ENCODE results near the gene TMEM37.
"Not testable (repeated sequence)": the region's sequence is repeated elsewhere in the genome, so short reads cannot be mapped to it uniquely, and the experiment has no call there.

Gene TMEM37

GRCh38 chr2:119431155-119431975 lies at the start of gene TMEM37:
TSS of gene TMEM37 (plus strand) at chr2:119431854. CDS start at chr2:119431904, 50 bp downstream.
- H3K4me1 Mint-ChIP-seq, result no peaks in the 10 kb centered on the region
- H3K27me3 Mint-ChIP-seq, result peaks cover 84% of the 10 kb centered on the region
- no peaks in the 10 kb centered on the region for H3K9me3 Mint-ChIP-seq
- DNase-seq (ENCODE audit: low spot score in 2 of 2) (no peak), ATAC-seq (replicated peaks; ENCODE audit: extremely low read depth, poor library complexity, severe bottlenecking) (peak; percentile 20)
- no peak within 1 kb of the TSS for H3K27ac Mint-ChIP-seq (ENCODE audit: low read depth)
- H3K4me3 Mint-ChIP-seq, result no peak within 1 kb of the TSS
- H3K36me3 Mint-ChIP-seq (ENCODE audit: insufficient read depth), result no peaks in the 10 kb centered on the region

- ATAC-seq (replicated peaks; ENCODE audit: extremely low read depth, poor library complexity, severe bottlenecking), result no peak
- H3K27ac Mint-ChIP-seq (ENCODE audit: low read depth), result no peak overlapping the region
These were observed 48.1 kb upstream of the TMEM37 start for GRCh38 chr2:119383410-119384140.

GRCh38 chr2:119384971-119385370 lies 46.7 kb upstream of the TMEM37 start:
- no peak overlapping the region for H3K4me3 Mint-ChIP-seq

More at GRCh38 chr2:119383410-119384140, 48.1 kb upstream of the TMEM37 start:
- peaks cover 51% of the 10 kb centered on the region for H3K27me3 Mint-ChIP-seq
- no peaks in the 10 kb centered on the region for H3K9me3 Mint-ChIP-seq
- H3K4me3 Mint-ChIP-seq, result no peak overlapping the region
- DNase-seq (ENCODE audit: low spot score in 2 of 2), result no peak
- peaks cover 4% of the 10 kb centered on the region for H3K4me1 Mint-ChIP-seq
- H3K36me3 Mint-ChIP-seq (ENCODE audit: insufficient read depth), result no peaks in the 10 kb centered on the region

GRCh38 chr2:119385466-119385865 lies 46.2 kb upstream of the TMEM37 start:
- DNase-seq (ENCODE audit: low spot score in 2 of 2), result no peak
- Mint-ChIP-seq H3K4me3 (no peak overlapping the region), H3K27ac (ENCODE audit: low read depth) (no peak overlapping the region), H3K27me3 (peaks cover 58% of the 10 kb centered on the region), H3K9me3 (no peaks in the 10 kb centered on the region), H3K4me1 (peaks cover 4% of the 10 kb centered on the region), H3K36me3 (ENCODE audit: insufficient read depth) (peaks cover 2% of the 10 kb centered on the region)
- ATAC-seq (replicated peaks; ENCODE audit: extremely low read depth, poor library complexity, severe bottlenecking), result no peak

More at GRCh38 chr2:119384971-119385370, 46.7 kb upstream of the TMEM37 start:
- Mint-ChIP-seq H3K4me1 (peaks cover 4% of the 10 kb centered on the region), H3K27ac (ENCODE audit: low read depth) (no peak overlapping the region), H3K27me3 (peaks cover 62% of the 10 kb centered on the region), H3K9me3 (no peaks in the 10 kb centered on the region), H3K36me3 (ENCODE audit: insufficient read depth) (peaks cover 2% of the 10 kb centered on the region)
- no peak for ATAC-seq (replicated peaks; ENCODE audit: extremely low read depth, poor library complexity, severe bottlenecking)
- DNase-seq (ENCODE audit: low spot score in 2 of 2), result no peak

- Mint-ChIP-seq H3K4me1 (peaks cover 4% of the 10 kb centered on the region), H3K27ac (ENCODE audit: low read depth) (peak overlapping the region; percentile 13), H3K36me3 (ENCODE audit: insufficient read depth) (peaks cover 2% of the 10 kb centered on the region), H3K27me3 (peaks cover 58% of the 10 kb centered on the region), H3K4me3 (no peak overlapping the region), H3K9me3 (no peaks in the 10 kb centered on the region)
- ATAC-seq (replicated peaks; ENCODE audit: extremely low read depth, poor library complexity, severe bottlenecking) (no peak), DNase-seq (ENCODE audit: low spot score in 2 of 2) (no peak)
These were observed 44.1 kb upstream of the TMEM37 start for GRCh38 chr2:119387381-119388129.

- H3K27me3 Mint-ChIP-seq, result peaks cover 40% of the 10 kb centered on the region
- H3K27ac Mint-ChIP-seq (ENCODE audit: low read depth), result no peak overlapping the region
- peaks cover 4% of the 10 kb centered on the region for H3K36me3 Mint-ChIP-seq (ENCODE audit: insufficient read depth)
- DNase-seq (ENCODE audit: low spot score in 2 of 2), result no peak
- no peaks in the 10 kb centered on the region for H3K9me3 Mint-ChIP-seq
- no peak for ATAC-seq (replicated peaks; ENCODE audit: extremely low read depth, poor library complexity, severe bottlenecking)
- H3K4me3 Mint-ChIP-seq, result no peak overlapping the region
- peaks cover 4% of the 10 kb centered on the region for H3K4me1 Mint-ChIP-seq
These were observed 41.9 kb upstream of the TMEM37 start for GRCh38 chr2:119389615-119390306.

- no peak for ATAC-seq (replicated peaks; ENCODE audit: extremely low read depth, poor library complexity, severe bottlenecking)
- DNase-seq (ENCODE audit: low spot score in 2 of 2), result no peak
- H3K27me3 Mint-ChIP-seq, result peaks cover 21% of the 10 kb centered on the region
These were observed 37.5 kb upstream of the TMEM37 start for GRCh38 chr2:119393971-119394748.

GRCh38 chr2:119397196-119397595 lies 34.5 kb upstream of the TMEM37 start:
- Mint-ChIP-seq H3K27ac (ENCODE audit: low read depth) (no peak overlapping the region), H3K27me3 (peaks cover 22% of the 10 kb centered on the region), H3K4me3 (no peak overlapping the region), H3K36me3 (ENCODE audit: insufficient read depth) (peaks cover 2% of the 10 kb centered on the region), H3K4me1 (peaks cover 5% of the 10 kb centered on the region), H3K9me3 (no peaks in the 10 kb centered on the region)
- ATAC-seq (replicated peaks; ENCODE audit: extremely low read depth, poor library complexity, severe bottlenecking) (no peak), DNase-seq (ENCODE audit: low spot score in 2 of 2) (no peak)

More at GRCh38 chr2:119393971-119394748, 37.5 kb upstream of the TMEM37 start:
- H3K9me3 Mint-ChIP-seq, result no peaks in the 10 kb centered on the region
- peaks cover 4% of the 10 kb centered on the region for H3K36me3 Mint-ChIP-seq (ENCODE audit: insufficient read depth)
- no peak overlapping the region for H3K27ac Mint-ChIP-seq (ENCODE audit: low read depth)
- H3K4me1 Mint-ChIP-seq, result peaks cover 5% of the 10 kb centered on the region
- no peak overlapping the region for H3K4me3 Mint-ChIP-seq

GRCh38 chr2:119402106-119402505 lies 29.5 kb upstream of the TMEM37 start:
- no peak for ATAC-seq (replicated peaks; ENCODE audit: extremely low read depth, poor library complexity, severe bottlenecking)

GRCh38 chr2:119402645-119403560 lies 28.8 kb upstream of the TMEM37 start:
- ATAC-seq (replicated peaks; ENCODE audit: extremely low read depth, poor library complexity, severe bottlenecking) (no peak), DNase-seq (ENCODE audit: low spot score in 2 of 2) (no peak)
- H3K4me1 Mint-ChIP-seq, result peaks cover 5% of the 10 kb centered on the region
- H3K27me3 Mint-ChIP-seq, result peaks cover 37% of the 10 kb centered on the region
- H3K9me3 Mint-ChIP-seq, result no peaks in the 10 kb centered on the region
- H3K4me3 Mint-ChIP-seq, result no peak overlapping the region
- no peaks in the 10 kb centered on the region for H3K36me3 Mint-ChIP-seq (ENCODE audit: insufficient read depth)
- H3K27ac Mint-ChIP-seq (ENCODE audit: low read depth), result no peak overlapping the region

More at GRCh38 chr2:119402106-119402505, 29.5 kb upstream of the TMEM37 start:
- Mint-ChIP-seq H3K36me3 (ENCODE audit: insufficient read depth) (no peaks in the 10 kb centered on the region), H3K4me3 (no peak overlapping the region), H3K27ac (ENCODE audit: low read depth) (no peak overlapping the region), H3K4me1 (peaks cover 5% of the 10 kb centered on the region), H3K9me3 (no peaks in the 10 kb centered on the region), H3K27me3 (peaks cover 32% of the 10 kb centered on the region)
- DNase-seq (ENCODE audit: low spot score in 2 of 2), result no peak

GRCh38 chr2:119403618-119404017 lies 28.0 kb upstream of the TMEM37 start:
- not testable (repeated sequence) for H3K4me3 Mint-ChIP-seq; H3K4me1 Mint-ChIP-seq; ATAC-seq (replicated peaks; ENCODE audit: extremely low read depth, poor library complexity, severe bottlenecking); DNase-seq (ENCODE audit: low spot score in 2 of 2); H3K9me3 Mint-ChIP-seq; H3K36me3 Mint-ChIP-seq (ENCODE audit: insufficient read depth); H3K27ac Mint-ChIP-seq (ENCODE audit: low read depth)
- peaks cover 30% of the 10 kb centered on the region for H3K27me3 Mint-ChIP-seq
